K562 (cell line): Measurements from ENCODE around the gene HEMGN. TPM values are rescaled to one million over a fixed set of nuclear protein-coding genes. Genes with fewer than 3 reads are reported as not detected.

Experiments
- CHD2 ChIP-seq: IDR thresholded peaks from 2 replicates; pipeline ENCODE4 v1.6.1; 2011; ENCODE audit warnings: low read depth, low read length
- ELF1 ChIP-seq: fragments of 200-800 bp; sonication (Bioruptor generic); IDR thresholded peaks from 2 replicates; pipeline ENCODE4 v1.6.1; 2016; ENCODE audit warnings: missing genetic modification characterization, missing compliant biosample characterization
- ILK ChIP-seq: fragments of 450-650 bp; IDR thresholded peaks from 2 replicates; pipeline ENCODE4 v1.6.1; 2016; ENCODE audit warnings: missing genetic modification characterization, low read depth, mild to moderate bottlenecking, missing compliant biosample characterization, moderate library complexity, borderline replicate concordance
- IRF9 ChIP-seq: fragments of 450-650 bp; IDR thresholded peaks from 2 replicates; pipeline ENCODE4 v1.6.1; 2016; ENCODE audit warnings: missing biosample characterization, missing genetic modification characterization
- KLF1 ChIP-seq: fragments of 450-650 bp; IDR thresholded peaks from 2 replicates; pipeline ENCODE4 v1.6.1; 2016; ENCODE audit warnings: missing genetic modification characterization, missing compliant biosample characterization
- NKRF ChIP-seq: fragments of 450-650 bp; IDR thresholded peaks from 2 replicates; pipeline ENCODE4 v1.6.1; 2016; ENCODE audit warnings: borderline replicate concordance
- PHF8 ChIP-seq: fragments of 200-600 bp; sonication (generic); IDR thresholded peaks from 2 replicates; pipeline ENCODE4 v1.6.1; 2012; ENCODE audit warnings: mixed run types, mild to moderate bottlenecking, inconsistent platforms, low read length, moderate library complexity, borderline replicate concordance
- PYGO2 ChIP-seq: fragments of 450-650 bp; IDR thresholded peaks from 2 replicates; pipeline ENCODE4 v1.6.1; 2016; ENCODE audit warnings: mild to moderate bottlenecking, missing genetic modification characterization, moderate library complexity, missing compliant biosample characterization
- RERE ChIP-seq: sonication (generic); formaldehyde crosslinking; IDR thresholded peaks from 2 replicates; pipeline ENCODE4 v1.8.0; 2023; ENCODE audit warnings: missing genetic modification reagents, mild to moderate bottlenecking, borderline replicate concordance
- SETDB1 ChIP-seq: IDR thresholded peaks from one replicate; pipeline ENCODE4 v1.6.1; 2012; ENCODE audit warnings: low read length, control low read depth, inconsistent platforms
- SOX6 ChIP-seq: fragments of 450-650 bp; IDR thresholded peaks from 2 replicates; pipeline ENCODE4 v1.6.1; 2014; ENCODE audit warnings: mild to moderate bottlenecking
- ZBTB33 ChIP-seq: sonication (generic); formaldehyde crosslinking; IDR thresholded peaks from 2 replicates; pipeline ENCODE4 v1.8.1; 2023; ENCODE audit warnings: mild to moderate bottlenecking, missing genetic modification reagents
- ZNF280A ChIP-seq: fragments of 450-650 bp; IDR thresholded peaks from 2 replicates; pipeline ENCODE4 v1.6.1; 2018; ENCODE audit warnings: mild to moderate bottlenecking, low read depth; ENCODE audit not compliant: partially characterized antibody
- ZNF324 ChIP-seq: fragments of 250-450 bp; sonication (Bioruptor Pico); IDR thresholded peaks from 2 replicates; pipeline ENCODE4 v1.4.0; 2020; ENCODE audit warnings: mild to moderate bottlenecking
- polyA plus RNA-seq, 8 experiments: library from polyadenylated mRNA; depleted of rRNA in 4 of 8; stranded (reverse) in 5 of 8; unstranded in 3 of 8; fragments of >200 nt; fragmentation: Nextera tagmentation in 2 of 8; fragmentation: Illumina TruSeq in 1 of 8; extraction: Ambion mirVana in 2 of 8; extraction: Trizol in 1 of 8; gene quantifications; 2 replicates each; pipeline versions ENCODE4 v1.2.1 to v1.2.3, GENCODE V29; 2011 to 2014; ENCODE audit warnings: inconsistent platforms in 1 of 8, missing spikeins in 1 of 8
- total RNA-seq, 7 experiments: library from RNA; depleted of rRNA in 6 of 7; stranded (reverse); fragments of >200 nt in 6 of 7; fragmentation: Illumina TruSeq in 2 of 7; extraction: Trizol in 2 of 7; gene quantifications; 2 replicates each; pipeline versions ENCODE4 v1.2.1 to v1.2.3, GENCODE V29; 2011 to 2021; ENCODE audit warnings: low replicate concordance in 1 of 7

Gene HEMGN
- total and polyA plus RNA-seq, 9 of the 15 experiments (the other 6 are each of a cell fraction or from before 2014, with no cell fraction given), result 56.3 to 258 (median 137) TPM

GRCh38 chr9:97980918-97981845 is 43.2 kb upstream of the HEMGN start (continued):
- TF ChIP-seq ELF1 (tag), result no peak
- 0 out of 2 replicates have a peak, but pooled peaks have one; percentile 2 for TF ChIP-seq NKRF
- TF ChIP-seq IRF9 (tag), result no peak
- no peak for TF ChIP-seq CHD2
- no peak for TF ChIP-seq ZNF280A
- peak; percentile 9; the same call in 1 of the 2 replicates for TF ChIP-seq SOX6
- no peak for TF ChIP-seq ILK (tag)
- no peak for TF ChIP-seq PHF8
- no peak for TF ChIP-seq ZNF324 (CRISPR knock-in tag)
- no peak for TF ChIP-seq ZBTB33 (CRISPR knock-in tag)
- peak; percentile 16; the same call in 1 of the 2 replicates for TF ChIP-seq PYGO2
- TF ChIP-seq SETDB1, result no peak
- TF ChIP-seq KLF1 (tag), result no peak
- TF ChIP-seq RERE, result no peak
